ENCODE results near the gene ARL14EP. TPM values are rescaled to one million over a fixed set of nuclear protein-coding genes. Genes with fewer than 3 reads are reported as not detected.

Gene ARL14EP
- total RNA-seq, 1 experiment from 2014 or later, result 15.3 TPM

GRCh38 chr11:30292545-30292944 is 30.4 kb upstream of the ARL14EP start:
- Mint-ChIP-seq H3K36me3 (no peaks in the 10 kb centered on the region), H3K27ac (no peak overlapping the region), H3K9me3 (no peaks in the 10 kb centered on the region), H3K4me3 (no peak overlapping the region), H3K27me3 (ENCODE audit: low read depth) (peaks cover 3% of the 10 kb centered on the region; the same call in 1 of the 2 replicates), H3K4me1 (no peaks in the 10 kb centered on the region)
- TF ChIP-seq, protein P1, sequence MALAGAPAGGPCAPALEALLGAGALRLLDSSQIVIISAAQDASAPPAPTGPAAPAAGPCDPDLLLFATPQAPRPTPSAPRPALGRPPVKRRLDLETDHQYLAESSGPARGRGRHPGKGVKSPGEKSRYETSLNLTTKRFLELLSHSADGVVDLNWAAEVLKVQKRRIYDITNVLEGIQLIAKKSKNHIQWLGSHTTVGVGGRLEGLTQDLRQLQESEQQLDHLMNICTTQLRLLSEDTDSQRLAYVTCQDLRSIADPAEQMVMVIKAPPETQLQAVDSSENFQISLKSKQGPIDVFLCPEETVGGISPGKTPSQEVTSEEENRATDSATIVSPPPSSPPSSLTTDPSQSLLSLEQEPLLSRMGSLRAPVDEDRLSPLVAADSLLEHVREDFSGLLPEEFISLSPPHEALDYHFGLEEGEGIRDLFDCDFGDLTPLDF (CRISPR knock-in tag; IDR thresholded peaks at IDR 0.05), result no peak
- TF ChIP-seq, protein P2, sequence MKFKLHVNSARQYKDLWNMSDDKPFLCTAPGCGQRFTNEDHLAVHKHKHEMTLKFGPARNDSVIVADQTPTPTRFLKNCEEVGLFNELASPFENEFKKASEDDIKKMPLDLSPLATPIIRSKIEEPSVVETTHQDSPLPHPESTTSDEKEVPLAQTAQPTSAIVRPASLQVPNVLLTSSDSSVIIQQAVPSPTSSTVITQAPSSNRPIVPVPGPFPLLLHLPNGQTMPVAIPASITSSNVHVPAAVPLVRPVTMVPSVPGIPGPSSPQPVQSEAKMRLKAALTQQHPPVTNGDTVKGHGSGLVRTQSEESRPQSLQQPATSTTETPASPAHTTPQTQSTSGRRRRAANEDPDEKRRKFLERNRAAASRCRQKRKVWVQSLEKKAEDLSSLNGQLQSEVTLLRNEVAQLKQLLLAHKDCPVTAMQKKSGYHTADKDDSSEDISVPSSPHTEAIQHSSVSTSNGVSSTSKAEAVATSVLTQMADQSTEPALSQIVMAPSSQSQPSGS (CRISPR knock-in tag; IDR thresholded peaks at IDR 0.05; ENCODE audit: borderline replicate concordance, low read depth), result no peak
- TF ChIP-seq GRHL2 (CRISPR knock-in tag; IDR thresholded peaks at IDR 0.05; ENCODE audit: insufficient replicate concordance, severe bottlenecking) (no peak), ZNF317 (CRISPR knock-in tag; IDR thresholded peaks at IDR 0.05; ENCODE audit: borderline replicate concordance, low read depth) (no peak), AFF4 (CRISPR knock-in tag; IDR thresholded peaks at IDR 0.05; ENCODE audit: borderline replicate concordance) (no peak), ESRRA (CRISPR knock-in tag; IDR thresholded peaks at IDR 0.05; ENCODE audit: borderline replicate concordance) (no peak), TEAD4 (CRISPR knock-in tag; IDR thresholded peaks at IDR 0.05) (no peak), ELF4 (CRISPR knock-in tag; IDR thresholded peaks at IDR 0.05; ENCODE audit: low read depth) (no peak), RORB (CRISPR knock-in tag; IDR thresholded peaks at IDR 0.05) (no peak), ZNF423 (CRISPR knock-in tag; IDR thresholded peaks at IDR 0.05) (no peak), ATF1 (CRISPR knock-in tag; IDR thresholded peaks at IDR 0.05) (no peak), ARID4B (CRISPR knock-in tag; IDR thresholded peaks at IDR 0.05; ENCODE audit: borderline replicate concordance) (no peak), RELA (CRISPR knock-in tag; IDR thresholded peaks at IDR 0.05; ENCODE audit: borderline replicate concordance) (no peak), TEAD1 (CRISPR knock-in tag; IDR thresholded peaks at IDR 0.05) (no peak), MYBL2 (CRISPR knock-in tag; IDR thresholded peaks at IDR 0.05) (no peak)
- TF ChIP-seq, protein P3, sequence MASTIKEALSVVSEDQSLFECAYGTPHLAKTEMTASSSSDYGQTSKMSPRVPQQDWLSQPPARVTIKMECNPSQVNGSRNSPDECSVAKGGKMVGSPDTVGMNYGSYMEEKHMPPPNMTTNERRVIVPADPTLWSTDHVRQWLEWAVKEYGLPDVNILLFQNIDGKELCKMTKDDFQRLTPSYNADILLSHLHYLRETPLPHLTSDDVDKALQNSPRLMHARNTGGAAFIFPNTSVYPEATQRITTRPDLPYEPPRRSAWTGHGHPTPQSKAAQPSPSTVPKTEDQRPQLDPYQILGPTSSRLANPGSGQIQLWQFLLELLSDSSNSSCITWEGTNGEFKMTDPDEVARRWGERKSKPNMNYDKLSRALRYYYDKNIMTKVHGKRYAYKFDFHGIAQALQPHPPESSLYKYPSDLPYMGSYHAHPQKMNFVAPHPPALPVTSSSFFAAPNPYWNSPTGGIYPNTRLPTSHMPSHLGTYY (CRISPR knock-in tag; IDR thresholded peaks at IDR 0.05), result no peak
- ChIA-PET CTCF (no interaction called here), POLR2A (no interaction called here)
- ATAC-seq, result no peak
- no peak for DNase-seq (ENCODE audit: low spot score)

Data from WTC11 (cell line).